Neuronal stem cell (in vitro differentiated cells): Measurements from ENCODE around the gene ZBTB24.

Experiments
- DNase-seq: peaks from one replicate; pipeline ENCODE4 v3.0.0-alpha.2; 2013; ENCODE audit warnings: low spot score
- H2AFZ ChIP-seq: one replicate; pipeline ENCODE4 v1.6.1; 2013; ENCODE audit warnings: mild to moderate bottlenecking, low read length, inconsistent platforms
- H2AK5ac ChIP-seq: 2 replicates; pipeline ENCODE4 v1.6.1; 2013; ENCODE audit warnings: low read depth, mild to moderate bottlenecking, inconsistent platforms, low read length, moderate library complexity, mixed read lengths
- H2BK120ac ChIP-seq: 2 replicates; pipeline ENCODE4 v1.6.1; 2013; ENCODE audit warnings: low read depth, mild to moderate bottlenecking, inconsistent platforms, low read length, moderate library complexity, mixed read lengths
- H2BK12ac ChIP-seq: one replicate; pipeline ENCODE4 v1.6.1; 2013; ENCODE audit warnings: low read length, inconsistent platforms
- H2BK15ac ChIP-seq: 2 replicates; pipeline ENCODE4 v1.6.1; 2013; ENCODE audit warnings: mild to moderate bottlenecking, low read length, inconsistent platforms, mixed read lengths
- H2BK5ac ChIP-seq: one replicate; pipeline ENCODE4 v1.6.1; 2013; ENCODE audit warnings: inconsistent platforms, mild to moderate bottlenecking, low read length, moderate library complexity
- H3K14ac ChIP-seq: one replicate; pipeline ENCODE4 v1.6.1; 2013; ENCODE audit warnings: low read length, inconsistent platforms
- H3K18ac ChIP-seq: 2 replicates; pipeline ENCODE4 v1.6.1; 2013; ENCODE audit warnings: low read length, inconsistent platforms
- H3K23ac ChIP-seq: 2 replicates; pipeline ENCODE4 v1.6.1; 2013; ENCODE audit warnings: low read depth, mild to moderate bottlenecking, mixed read lengths, low read length, inconsistent platforms; ENCODE audit not compliant: poor library complexity
- H3K27ac ChIP-seq: replicated peaks from 3 replicates; pipeline ENCODE4 v1.5.1; 2013; ENCODE audit warnings: low read length, inconsistent platforms
- H3K27me3 ChIP-seq, 3 experiments: 2 replicates each; pipeline ENCODE4 v1.6.1; 2013; ENCODE audit warnings: low read length in 3 of 3, mild to moderate bottlenecking in 2 of 3, inconsistent platforms in 1 of 3, low read depth in 1 of 3, mixed read lengths in 1 of 3, moderate library complexity in 1 of 3; ENCODE audit not compliant: control insufficient read depth in 3 of 3, insufficient read depth in 3 of 3
- H3K36me3 ChIP-seq, 2 donors: replicated peaks in 1 of 2; 2 replicates each; pipeline ENCODE4 v1.6.1; 2013; ENCODE audit warnings: low read length in 2 of 2; ENCODE audit not compliant: control insufficient read depth in 2 of 2, insufficient read depth in 2 of 2
- H3K4ac ChIP-seq: 2 replicates; pipeline ENCODE4 v1.6.1; 2013; ENCODE audit warnings: inconsistent platforms, mild to moderate bottlenecking, low read length, moderate library complexity
- H3K4me1 ChIP-seq, 2 donors: 1 replicate in 1 of 2; 2 replicates in 1 of 2; pipeline ENCODE4 v1.6.1; 2013; ENCODE audit warnings: low read length in 2 of 2, low read depth in 1 of 2; ENCODE audit not compliant: control insufficient read depth in 2 of 2, insufficient read depth in 1 of 2
- H3K4me2 ChIP-seq: one replicate; pipeline ENCODE4 v1.6.1; 2013; ENCODE audit warnings: mild to moderate bottlenecking, low read length, inconsistent platforms; ENCODE audit not compliant: insufficient read depth, poor library complexity, severe bottlenecking
- H3K4me3 ChIP-seq, 2 donors: 2 replicates each; pipeline ENCODE4 v1.5.1; 2013; ENCODE audit warnings: low read length in 2 of 2, mild to moderate bottlenecking in 2 of 2, inconsistent platforms in 1 of 2, moderate library complexity in 1 of 2
- H3K79me1 ChIP-seq: one replicate; pipeline ENCODE4 v1.6.1; 2013; ENCODE audit warnings: low read depth, mild to moderate bottlenecking, inconsistent platforms, low read length, moderate library complexity
- H3K9ac ChIP-seq: one replicate; pipeline ENCODE4 v1.6.1; 2013; ENCODE audit warnings: mild to moderate bottlenecking, low read depth, low read length, inconsistent platforms; ENCODE audit not compliant: poor library complexity
- H3K9me3 ChIP-seq, 2 donors: replicated peaks in 1 of 2; 2 replicates each; pipeline versions ENCODE3 to v1.6.1; 2013; ENCODE audit warnings: low read length in 2 of 2, mild to moderate bottlenecking in 2 of 2, inconsistent platforms in 1 of 2, low read depth in 1 of 2, mixed read lengths in 1 of 2, moderate library complexity in 1 of 2; ENCODE audit not compliant: control insufficient read depth in 2 of 2, insufficient read depth in 1 of 2
- H4K8ac ChIP-seq: one replicate; pipeline ENCODE4 v1.6.1; 2013; ENCODE audit warnings: low read depth, mild to moderate bottlenecking, inconsistent platforms, low read length, moderate library complexity
- H4K91ac ChIP-seq: one replicate; pipeline ENCODE4 v1.6.1; 2013; ENCODE audit warnings: low read length, low read depth, mild to moderate bottlenecking, inconsistent platforms; ENCODE audit not compliant: poor library complexity
- WGBS, 2 donors: extraction: QIAGEN DNeasy Blood & Tissue Kit; methylation state at CpG; one replicate each; pipeline ENCODE4 v1.1.7; 2013; ENCODE audit warnings: missing lambda C conversion rate in 2 of 2, mixed read lengths in 1 of 2; ENCODE audit not compliant: insufficient read length in 2 of 2, insufficient replicate concordance in 1 of 2; ENCODE audit errors: extremely low coverage in 2 of 2; 5-methylcytosine and 5-hydroxymethylcytosine counted together

ZBTB24 gene

DNA sequence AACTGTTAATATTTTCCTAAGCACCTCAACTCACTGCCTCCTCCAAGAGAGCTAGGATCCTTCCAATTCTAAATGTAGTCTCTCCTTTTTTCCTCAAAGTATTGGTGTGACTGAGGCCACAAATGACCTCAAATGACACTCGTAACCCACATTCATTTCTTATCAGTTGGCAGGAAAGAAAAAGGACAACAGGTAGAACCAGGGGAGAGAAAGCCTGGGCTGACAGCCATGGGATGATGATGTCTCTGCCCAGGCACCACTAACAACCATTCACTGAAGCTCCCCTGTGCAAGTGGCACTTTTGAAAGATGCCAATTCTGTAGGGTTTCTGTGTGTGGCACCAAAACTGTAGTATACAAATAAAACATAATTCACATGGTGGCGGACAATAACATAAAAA lies 7.4 kb downstream of the ZBTB24 start:
- H3K4me3 ChIP-seq = no peak overlapping the region
- no peak overlapping the region for H2BK120ac ChIP-seq
- no peak overlapping the region for H2BK15ac ChIP-seq
- no peak overlapping the region for H4K91ac ChIP-seq
- H2BK5ac ChIP-seq = no peak overlapping the region
- H3K14ac ChIP-seq = no peak overlapping the region
- no peak overlapping the region for H3K18ac ChIP-seq
- H2AK5ac ChIP-seq = no peak overlapping the region
- H3K9ac ChIP-seq = no peak overlapping the region
- H2AFZ ChIP-seq = no peak overlapping the region
- H2BK12ac ChIP-seq = no peak overlapping the region
- no peaks in the 10 kb centered on the region for H3K27me3 ChIP-seq
- H3K23ac ChIP-seq = no peak overlapping the region
- H3K4me2 ChIP-seq = no peak overlapping the region
- peaks cover 0 to 5% of the 10 kb centered on the region in 2 donors for H3K4me1 ChIP-seq
- no peak overlapping the region for H3K4ac ChIP-seq
- H3K9me3 ChIP-seq = no peaks in the 10 kb centered on the region
- H4K8ac ChIP-seq = no peak overlapping the region
- H3K27ac ChIP-seq = no peak overlapping the region
- no peak for DNase-seq
- no CpG with 5 or more reads among the region's 2 CpGs for WGBS, 2 donors
- peaks cover 37 to 93% of the 10 kb centered on the region in 2 donors for H3K36me3 ChIP-seq
- no peaks in the 10 kb centered on the region for H3K79me1 ChIP-seq

DNA sequence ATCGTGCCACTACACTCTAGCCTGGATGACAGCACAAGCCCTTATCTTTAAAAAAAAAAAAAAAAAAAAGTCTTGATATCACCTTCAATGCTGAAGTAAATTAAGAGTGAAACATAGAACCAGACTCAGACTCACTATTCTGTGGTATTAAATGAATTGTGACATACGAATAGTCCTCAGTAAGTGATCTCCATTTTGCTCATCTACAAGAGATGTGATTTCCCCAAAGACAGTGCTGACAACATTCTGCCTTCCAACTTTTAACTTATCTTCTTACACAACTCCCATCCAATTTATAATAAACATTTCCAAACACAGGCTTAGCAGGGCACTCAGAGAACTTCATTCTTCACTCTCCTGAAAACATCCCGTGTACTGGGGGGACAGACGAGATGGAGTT lies 8.0 kb downstream of the ZBTB24 start:
- no peaks in the 10 kb centered on the region for H3K27me3 ChIP-seq
- no peak overlapping the region for H3K4me3 ChIP-seq
- H3K27ac ChIP-seq = no peak overlapping the region
- no peak overlapping the region for H3K18ac ChIP-seq
- no peak overlapping the region for H3K14ac ChIP-seq
- H3K4me1 ChIP-seq = peaks cover 0 to 5% of the 10 kb centered on the region in 2 donors
- no CpG with 5 or more reads among the region's 4 CpGs for WGBS, 2 donors
- no peak overlapping the region for H3K9ac ChIP-seq
- peaks cover 42 to 93% of the 10 kb centered on the region in 2 donors for H3K36me3 ChIP-seq
- H3K23ac ChIP-seq = no peak overlapping the region
- no peak overlapping the region for H2BK15ac ChIP-seq
- H3K4ac ChIP-seq = no peak overlapping the region
- no peak overlapping the region for H2BK120ac ChIP-seq
- no peak overlapping the region for H2AK5ac ChIP-seq
- no peak overlapping the region for H2BK5ac ChIP-seq
- H4K91ac ChIP-seq = no peak overlapping the region
- peaks cover under 1% of the 10 kb centered on the region for H3K79me1 ChIP-seq
- no peak overlapping the region for H3K4me2 ChIP-seq
- H2AFZ ChIP-seq = no peak overlapping the region
- no peaks in the 10 kb centered on the region for H3K9me3 ChIP-seq
- H4K8ac ChIP-seq = no peak overlapping the region
- DNase-seq = no peak
- no peak overlapping the region for H2BK12ac ChIP-seq

DNA sequence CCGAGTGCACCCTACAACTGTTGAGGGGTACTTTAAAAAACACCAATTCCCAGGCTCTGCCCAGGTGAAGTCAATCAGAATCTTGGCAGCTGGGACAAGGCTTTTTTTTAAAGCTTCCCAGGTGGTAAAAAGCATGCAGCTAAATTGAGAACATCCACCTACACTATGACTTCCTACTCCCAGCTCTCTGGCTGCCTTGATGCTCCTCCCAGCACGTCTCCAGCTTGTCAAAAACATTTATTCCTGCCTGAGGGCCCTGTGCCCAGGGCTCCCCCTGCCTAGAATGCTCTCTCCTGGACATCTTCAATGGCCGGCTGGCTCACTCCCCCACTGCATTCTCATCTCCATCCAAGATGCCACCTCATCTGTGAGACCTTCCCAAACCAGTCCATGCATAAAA lies 9.9 kb downstream of the ZBTB24 start:
- no peak overlapping the region for H3K9ac ChIP-seq
- peaks cover 2% of the 10 kb centered on the region for H3K79me1 ChIP-seq
- H3K27me3 ChIP-seq = no peaks in the 10 kb centered on the region
- no peak overlapping the region for H2BK5ac ChIP-seq
- H2BK120ac ChIP-seq = no peak overlapping the region
- no peak overlapping the region for H3K23ac ChIP-seq
- no peak overlapping the region for H2AFZ ChIP-seq
- no peak overlapping the region for H3K18ac ChIP-seq
- no peak for DNase-seq
- H3K27ac ChIP-seq = no peak overlapping the region
- WGBS, 2 donors = no CpG with 5 or more reads among the region's 3 CpGs
- no peak overlapping the region for H2BK15ac ChIP-seq
- no peak overlapping the region for H3K4ac ChIP-seq
- H3K4me1 ChIP-seq = peaks cover 0 to 5% of the 10 kb centered on the region in 2 donors
- H2BK12ac ChIP-seq = no peak overlapping the region
- peaks cover 47 to 97% of the 10 kb centered on the region in 2 donors for H3K36me3 ChIP-seq
- no peak overlapping the region for H3K4me2 ChIP-seq
- no peak overlapping the region for H4K91ac ChIP-seq
- no peak overlapping the region for H3K14ac ChIP-seq
- no peaks in the 10 kb centered on the region for H3K9me3 ChIP-seq
- H4K8ac ChIP-seq = no peak overlapping the region
- H3K4me3 ChIP-seq = no peak overlapping the region
- no peak overlapping the region for H2AK5ac ChIP-seq

DNA sequence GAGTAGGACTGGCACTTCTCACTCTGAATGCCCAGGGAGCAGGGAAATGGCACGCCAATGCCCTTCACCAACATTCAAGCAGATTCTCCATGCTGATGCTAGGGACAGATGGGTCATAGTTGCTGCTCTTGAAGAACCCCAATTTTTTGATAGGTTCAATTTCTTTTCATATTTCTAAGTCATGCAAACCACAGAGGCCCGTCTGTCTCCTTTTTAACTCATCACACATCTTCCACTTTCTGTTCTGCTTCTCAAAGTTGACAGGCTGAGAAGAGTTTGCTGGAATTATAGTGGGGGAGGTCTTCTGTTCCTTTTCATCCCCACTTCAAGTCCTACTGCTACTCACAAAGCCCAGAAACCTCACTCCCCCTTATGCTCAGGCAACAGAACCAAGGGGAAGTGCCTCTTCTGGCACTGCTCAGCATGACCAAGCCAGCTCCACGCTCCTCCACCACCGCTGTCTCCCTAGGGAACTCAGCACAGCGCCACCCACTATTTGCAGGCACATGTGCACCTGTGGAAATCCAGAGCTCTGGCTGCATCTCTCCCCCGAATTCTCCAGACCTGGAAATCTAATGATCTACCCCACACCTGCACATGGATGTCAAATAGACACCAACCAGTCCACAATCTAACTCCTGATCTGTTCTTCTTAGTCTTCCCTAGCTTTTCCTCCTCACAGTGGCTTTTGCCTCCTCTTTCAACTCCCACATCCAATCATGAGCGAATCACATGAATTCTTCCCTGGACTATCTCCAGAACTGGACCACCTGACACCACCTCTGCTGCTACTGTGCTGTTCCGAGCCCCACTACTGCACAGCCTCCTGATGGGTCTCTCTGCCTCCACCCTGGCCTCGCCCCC lies 10.7 kb downstream of the ZBTB24 start:
- Histone ChIP-seq H3K4me3 (no peak overlapping the region), H4K91ac (no peak overlapping the region), H4K8ac (no peak overlapping the region), H3K27ac (no peak overlapping the region), H3K18ac (no peak overlapping the region), H3K23ac (no peak overlapping the region), H2AFZ (no peak overlapping the region), H3K4ac (no peak overlapping the region), H2BK12ac (no peak overlapping the region), H2BK15ac (no peak overlapping the region), H3K4me2 (no peak overlapping the region), H3K27me3 (no peaks in the 10 kb centered on the region), H2BK120ac (no peak overlapping the region), H2AK5ac (no peak overlapping the region), H3K79me1 (peaks cover 5% of the 10 kb centered on the region), H3K36me3 (peaks cover 48 to 97% of the 10 kb centered on the region in 2 donors), H3K14ac (no peak overlapping the region), H3K9ac (no peak overlapping the region), H3K9me3 (no peaks in the 10 kb centered on the region), H2BK5ac (no peak overlapping the region), H3K4me1 (peaks cover 0 to 2% of the 10 kb centered on the region in 2 donors)
- DNase-seq = no peak
- WGBS, 2 donors = no CpG with 5 or more reads among the region's 9 CpGs
